Rectal smooth muscle tissue (tissue), 1 donor: ENCODE results near the gene GJA1.
"Not testable (repeated sequence)": the region's sequence is repeated elsewhere in the genome, so short reads cannot be mapped to it uniquely, and the experiment has no call there.

Experiments
- H3K27ac ChIP-seq: one replicate; pipeline ENCODE4 v1.7.0; 2013; ENCODE audit warnings: low read depth, low read length, inconsistent platforms
- H3K27me3 ChIP-seq: one replicate; pipeline ENCODE4 v1.7.0; 2013; ENCODE audit warnings: low read length; ENCODE audit not compliant: control insufficient read depth, insufficient read depth
- H3K36me3 ChIP-seq: one replicate; pipeline ENCODE4 v1.7.0; 2013; ENCODE audit warnings: low read length; ENCODE audit not compliant: control insufficient read depth, insufficient read depth
- H3K4me1 ChIP-seq: one replicate; pipeline ENCODE4 v1.7.0; 2013; ENCODE audit warnings: low read length; ENCODE audit not compliant: control insufficient read depth, insufficient read depth
- H3K4me3 ChIP-seq: one replicate; pipeline ENCODE4 v1.7.0; 2013; ENCODE audit warnings: low read length
- H3K9ac ChIP-seq: one replicate; pipeline ENCODE4 v1.7.0; 2013; ENCODE audit warnings: low read length

Gene GJA1

GRCh38 chr6:121426686-121427085 is 8.8 kb upstream of the GJA1 start:
- H3K4me1 ChIP-seq, result no peaks in the 10 kb centered on the region

GRCh38 chr6:121428872-121429756 is 6.3 kb upstream of the GJA1 start:
- no peak overlapping the region for H3K9ac ChIP-seq
- no peak overlapping the region for H3K27ac ChIP-seq
- H3K36me3 ChIP-seq, result no peaks in the 10 kb centered on the region
- no peaks in the 10 kb centered on the region for H3K27me3 ChIP-seq
- H3K4me1 ChIP-seq, result no peaks in the 10 kb centered on the region
- H3K4me3 ChIP-seq, result no peak overlapping the region

More at GRCh38 chr6:121426686-121427085, 8.8 kb upstream of the GJA1 start:
- Histone ChIP-seq H3K27ac (no peak overlapping the region), H3K4me3 (no peak overlapping the region), H3K27me3 (no peaks in the 10 kb centered on the region), H3K36me3 (no peaks in the 10 kb centered on the region), H3K9ac (no peak overlapping the region)

GRCh38 chr6:121430514-121431460 is 4.7 kb upstream of the GJA1 start:
- H3K9ac ChIP-seq, result no peak overlapping the region
- no peak overlapping the region for H3K4me3 ChIP-seq
- peaks cover 2% of the 10 kb centered on the region for H3K27me3 ChIP-seq
- H3K27ac ChIP-seq, result no peak overlapping the region
- H3K36me3 ChIP-seq, result no peaks in the 10 kb centered on the region
- H3K4me1 ChIP-seq, result no peaks in the 10 kb centered on the region

DNA sequence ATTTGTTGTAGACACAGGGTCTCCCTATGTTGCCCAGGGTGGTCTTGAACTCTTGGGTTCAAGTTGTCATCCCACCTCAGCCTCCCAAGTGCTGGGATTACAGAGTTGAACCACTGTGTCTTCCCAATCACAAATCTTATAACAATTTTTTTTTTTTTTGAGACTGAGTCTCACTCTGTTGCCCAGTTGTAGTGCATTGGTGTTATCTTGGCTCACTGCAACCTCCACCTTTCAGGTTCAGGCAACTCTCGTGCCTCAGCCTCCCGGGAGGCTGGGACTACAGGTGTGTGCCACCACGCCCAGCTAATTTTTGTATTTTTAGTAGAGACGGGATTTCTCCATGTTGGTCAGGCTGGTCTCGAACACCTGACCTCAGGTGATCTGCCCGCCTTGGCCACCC is 3.7 kb upstream of the GJA1 start:
- H3K36me3 ChIP-seq, H3K27ac ChIP-seq, H3K4me3 ChIP-seq, H3K27me3 ChIP-seq, H3K9ac ChIP-seq, H3K4me1 ChIP-seq: not testable (repeated sequence)

DNA sequence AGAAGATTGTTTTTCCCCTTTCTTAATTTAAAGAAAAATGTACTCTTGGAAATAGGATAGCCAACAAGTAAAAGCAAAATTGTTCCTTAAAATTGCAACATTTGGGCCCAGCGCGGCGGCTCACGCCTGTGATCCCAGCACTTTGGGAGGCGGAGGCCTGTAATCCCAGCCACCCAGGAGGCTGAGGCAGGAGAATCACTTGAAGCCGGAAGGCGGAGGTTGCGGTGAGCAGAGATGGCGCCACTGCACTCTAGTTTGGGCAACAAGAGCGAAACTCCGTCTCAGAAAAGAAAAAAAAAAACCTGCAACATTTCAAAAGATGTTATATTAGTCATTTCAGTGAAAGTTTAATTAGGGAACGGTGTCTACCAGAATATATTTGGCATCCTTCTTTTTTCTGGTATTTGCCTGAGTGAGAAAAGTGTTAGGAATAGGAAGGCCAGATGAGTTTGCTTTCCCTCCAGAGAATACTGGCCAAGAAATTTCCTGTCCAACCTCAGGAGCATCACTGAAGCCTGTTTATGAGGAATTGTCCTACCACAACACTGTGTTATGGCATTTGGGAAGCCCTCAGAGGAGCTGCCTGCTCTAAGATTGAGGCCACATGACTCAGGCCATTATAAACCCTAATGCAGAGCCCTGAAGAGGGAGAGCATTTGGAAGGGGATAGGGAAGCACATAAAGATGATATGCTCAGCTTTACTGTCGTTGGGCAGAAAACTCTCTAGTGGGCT is 1.2 kb upstream of the GJA1 start:
- Histone ChIP-seq H3K27me3 (peaks cover 6% of the 10 kb centered on the region), H3K9ac (no peak overlapping the region), H3K27ac (no peak overlapping the region), H3K4me1 (no peaks in the 10 kb centered on the region), H3K4me3 (no peak overlapping the region), H3K36me3 (no peaks in the 10 kb centered on the region)

GRCh38 chr6:121436274-121436857 is 920 bp downstream of the GJA1 start:
- no peak overlapping the region for H3K9ac ChIP-seq
- peak overlapping the region; percentile 48 for H3K27ac ChIP-seq
- H3K27me3 ChIP-seq, result peaks cover 6% of the 10 kb centered on the region
- H3K36me3 ChIP-seq, result no peaks in the 10 kb centered on the region
- no peaks in the 10 kb centered on the region for H3K4me1 ChIP-seq
- peak overlapping the region; percentile 78 for H3K4me3 ChIP-seq

GRCh38 chr6:121436960-121437850 is 1.8 kb downstream of the GJA1 start:
- H3K4me1 ChIP-seq, result no peaks in the 10 kb centered on the region
- H3K27me3 ChIP-seq, result peaks cover 6% of the 10 kb centered on the region
- peak overlapping the region; percentile 78 for H3K4me3 ChIP-seq
- H3K36me3 ChIP-seq, result no peaks in the 10 kb centered on the region
- peak overlapping the region; percentile 66 for H3K9ac ChIP-seq
- peak overlapping the region; percentile 65 for H3K27ac ChIP-seq

DNA sequence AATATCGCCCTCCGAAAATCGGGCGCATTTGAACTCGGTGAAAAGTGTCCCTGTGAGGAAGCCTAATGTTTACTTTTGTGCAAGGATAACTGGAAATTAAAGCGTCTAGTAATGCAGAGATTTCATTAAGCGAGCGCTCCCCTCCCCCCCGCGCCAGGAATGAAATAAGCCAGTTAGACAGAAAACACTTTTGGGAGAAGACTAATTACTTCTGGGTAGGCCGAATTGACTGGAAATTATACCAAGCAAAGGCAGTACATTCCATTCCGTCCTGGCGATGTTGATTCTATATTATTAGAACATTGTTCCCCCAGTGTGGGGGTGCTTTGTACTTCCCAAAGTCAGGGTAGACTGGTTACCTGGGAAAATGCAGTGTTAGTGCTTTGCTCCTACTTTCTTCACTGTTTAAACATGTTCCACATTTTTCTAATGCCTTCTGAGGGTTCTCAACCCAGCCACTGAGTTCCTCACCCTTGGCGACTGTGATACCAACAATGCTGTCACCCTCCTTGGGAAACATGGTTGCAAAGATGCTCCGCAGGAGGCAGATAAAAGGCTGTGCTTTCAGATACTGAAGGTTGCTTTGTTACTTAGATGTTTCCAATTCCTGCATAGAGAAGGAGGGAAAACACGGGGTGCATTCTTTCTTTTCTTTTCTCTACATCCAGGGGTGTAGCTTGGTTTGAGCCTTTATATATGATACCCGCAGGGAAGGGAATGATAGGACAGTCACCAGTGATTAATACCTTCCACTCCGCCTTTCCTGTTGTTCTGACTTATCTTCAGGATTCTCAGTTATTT is 2.6 kb downstream of the GJA1 start:
- no peaks in the 10 kb centered on the region for H3K4me1 ChIP-seq
- H3K4me3 ChIP-seq, result peak overlapping the region; percentile 78
- H3K9ac ChIP-seq, result peak overlapping the region; percentile 66
- H3K27me3 ChIP-seq, result peaks cover 6% of the 10 kb centered on the region
- no peaks in the 10 kb centered on the region for H3K36me3 ChIP-seq
- no peak overlapping the region for H3K27ac ChIP-seq

GRCh38 chr6:121438869-121439268 is 3.4 kb downstream of the GJA1 start:
- Histone ChIP-seq H3K4me1 (no peaks in the 10 kb centered on the region), H3K4me3 (no peak overlapping the region), H3K27ac (no peak overlapping the region)

DNA sequence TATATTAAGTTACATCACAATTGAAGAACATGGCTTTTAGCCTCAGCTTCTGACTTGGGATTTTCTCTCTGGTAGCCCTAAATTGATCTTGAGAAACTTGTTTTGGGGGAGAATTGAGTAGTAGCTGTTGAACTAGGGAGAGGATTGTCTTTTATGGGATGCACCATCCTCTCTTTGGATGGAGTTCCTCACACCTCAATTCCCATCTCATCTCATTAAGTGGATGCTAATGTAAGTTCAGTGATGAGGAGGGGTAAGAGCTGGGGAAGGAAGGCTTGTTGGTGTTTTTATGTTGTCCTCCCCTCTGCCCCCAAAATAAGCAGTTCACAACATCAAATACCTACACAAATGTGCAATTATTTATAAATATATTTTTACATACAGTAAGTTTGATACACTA is 4.0 kb downstream of the GJA1 start:
- Histone ChIP-seq H3K27me3 (peaks cover 6% of the 10 kb centered on the region), H3K4me3 (no peak overlapping the region), H3K4me1 (no peaks in the 10 kb centered on the region), H3K27ac (no peak overlapping the region), H3K36me3 (no peaks in the 10 kb centered on the region), H3K9ac (no peak overlapping the region)

More at GRCh38 chr6:121438869-121439268, 3.4 kb downstream of the GJA1 start:
- no peaks in the 10 kb centered on the region for H3K36me3 ChIP-seq
- peaks cover 6% of the 10 kb centered on the region for H3K27me3 ChIP-seq
- H3K9ac ChIP-seq, result no peak overlapping the region
